Sigmoid colon (tissue), 4 donors: Measurements from ENCODE around the gene PLA2G6.

Experiments
- CTCF ChIP-seq, 4 experiments: fragments of 450-650 bp in 3 of 4; fragments of 200-600 bp in 1 of 4; IDR thresholded peaks; one replicate each; pipeline ENCODE4 v1.5.1; 2016 to 2019; ENCODE audit warnings: antibody characterized with exemption in 4 of 4, mild to moderate bottlenecking in 3 of 4, moderate library complexity in 2 of 4
- POLR2A ChIP-seq, 2 donors: fragments of 450-650 bp; IDR thresholded peaks; one replicate each; pipeline ENCODE4 v1.6.1; 2016; ENCODE audit warnings: antibody characterized with exemption in 2 of 2, mild to moderate bottlenecking in 2 of 2, moderate library complexity in 2 of 2
- POLR2AphosphoS5 ChIP-seq, 4 donors: sonication (generic); formaldehyde crosslinking; IDR thresholded peaks; one replicate each; pipeline ENCODE4 v1.6.1; 2017; ENCODE audit warnings: antibody characterized with exemption in 4 of 4

- TF ChIP-seq POLR2A (IDR thresholded peaks at IDR 0.05) (no peak), CTCF (IDR thresholded peaks at IDR 0.05) (no peak), POLR2AphosphoS5 (IDR thresholded peaks at IDR 0.05) (no peak)
Measured at GRCh38 chr22:38126928-38127668, 54.5 kb downstream of the PLA2G6 start.
